Cortex of kidney (tissue), 1 donor: ENCODE results near the gene RRP8.

Experiments
- DNase-seq: peaks from one replicate; lab custom pipeline; 2025; lab: John Stamatoyannopoulos, UW

RRP8 gene

GRCh38 chr11:6599881-6600390 is 3.5 kb downstream of the RRP8 start:
- no peak for DNase-seq

- DNase-seq, result no peak
These were observed 4.0 kb downstream of the RRP8 start for GRCh38 chr11:6599449-6599848.

- DNase-seq, result no peak
These were observed 4.9 kb downstream of the RRP8 start for GRCh38 chr11:6598555-6598954.

GRCh38 chr11:6596239-6596877 is 7.1 kb downstream of the RRP8 start:
- DNase-seq, result no peak

GRCh38 chr11:6594142-6594768 is 9.2 kb downstream of the RRP8 start:
- DNase-seq, result no peak

GRCh38 chr11:6588018-6588417 is 15.4 kb downstream of the RRP8 start:
- no peak for DNase-seq

- DNase-seq, result no peak
These were observed 16.0 kb downstream of the RRP8 start for GRCh38 chr11:6587360-6587953.

- DNase-seq, result no peak
These were observed 16.7 kb downstream of the RRP8 start for GRCh38 chr11:6586434-6587359.

GRCh38 chr11:6584528-6584927 is 18.9 kb downstream of the RRP8 start:
- DNase-seq, result no peak

- DNase-seq, result no peak
These were observed 19.8 kb downstream of the RRP8 start for GRCh38 chr11:6583584-6583983.

- no peak for DNase-seq
These were observed 23.7 kb downstream of the RRP8 start for GRCh38 chr11:6579681-6580080.

- DNase-seq, result no peak
These were observed 25.3 kb downstream of the RRP8 start for GRCh38 chr11:6578134-6578533.

- no peak for DNase-seq
These were observed 26.7 kb downstream of the RRP8 start for GRCh38 chr11:6576471-6577373.

- DNase-seq, result no peak
These were observed 28.4 kb downstream of the RRP8 start for GRCh38 chr11:6574816-6575715.

GRCh38 chr11:6572215-6572614 is 31.2 kb downstream of the RRP8 start:
- DNase-seq, result no peak

- no peak for DNase-seq
These were observed 31.9 kb downstream of the RRP8 start for GRCh38 chr11:6571434-6572008.

- DNase-seq, result no peak
These were observed 32.6 kb downstream of the RRP8 start for GRCh38 chr11:6570691-6571427.

- no peak for DNase-seq
These were observed 33.7 kb downstream of the RRP8 start for GRCh38 chr11:6569706-6570105.
